Neural progenitor cell (in vitro differentiated cells): ENCODE results near the gene MPC1. TPM values are rescaled to one million over a fixed set of nuclear protein-coding genes. Genes with fewer than 3 reads are reported as not detected.

Experiments
- DNase-seq: peaks from one replicate; pipeline ENCODE4 v3.0.0-alpha.2; 2016; ENCODE audit warnings: low spot score
- H2AFZ ChIP-seq: fragments of 200-600 bp; sonication (generic); replicated peaks from 2 replicates; pipeline ENCODE4 v1.6.1; 2016; ENCODE audit warnings: antibody characterized with exemption
- H3F3A ChIP-seq: fragments of 200-600 bp; sonication (generic); 2 replicates; pipeline ENCODE4 v1.6.1; 2016; ENCODE audit warnings: antibody characterized with exemption, low read depth
- H3K27ac ChIP-seq: fragments of 200-600 bp; sonication (generic); 2 replicates; pipeline ENCODE4 v1.5.1; 2016; ENCODE audit warnings: mild to moderate bottlenecking
- H3K27me3 ChIP-seq: fragments of 200-600 bp; sonication (generic); 2 replicates; pipeline ENCODE4 v1.6.1; 2016; ENCODE audit warnings: mild to moderate bottlenecking, moderate library complexity
- H3K36me3 ChIP-seq: fragments of 200-600 bp; sonication (generic); 2 replicates; pipeline ENCODE4 v1.5.1; 2016
- H3K4me1 ChIP-seq: fragments of 200-600 bp; sonication (generic); 2 replicates; pipeline ENCODE4 v1.6.1; 2016; ENCODE audit warnings: mixed run types
- H3K4me2 ChIP-seq: fragments of 200-600 bp; sonication (generic); 2 replicates; pipeline ENCODE4 v1.6.1; 2016
- H3K4me3 ChIP-seq: fragments of 200-600 bp; sonication (generic); 2 replicates; pipeline ENCODE4 v1.5.1; 2016
- H3K79me2 ChIP-seq: fragments of 200-600 bp; sonication (generic); 2 replicates; pipeline ENCODE4 v1.6.1; 2016; ENCODE audit warnings: low read depth
- H3K9ac ChIP-seq: fragments of 200-600 bp; sonication (generic); 2 replicates; pipeline ENCODE4 v1.6.1; 2016
- H3K9me3 ChIP-seq: fragments of 200-600 bp; sonication (generic); 2 replicates; pipeline ENCODE4 v1.5.1; 2016; ENCODE audit warnings: low read depth
- H4K20me1 ChIP-seq: fragments of 200-600 bp; sonication (generic); 2 replicates; pipeline ENCODE4 v1.6.1; 2016; ENCODE audit warnings: low read depth
- H3K27ac Mint-ChIP-seq: 3 replicates; pipeline ENCODE4 v1.8.0; 2021; ENCODE audit warnings: mixed read lengths
- H3K27me3 Mint-ChIP-seq: 2 replicates; pipeline ENCODE4 v1.8.0; 2022; ENCODE audit warnings: low read depth, mild to moderate bottlenecking, inconsistent platforms, moderate library complexity, mixed read lengths; ENCODE audit not compliant: insufficient read depth
- H3K36me3 Mint-ChIP-seq: 3 replicates; pipeline ENCODE4 v1.8.0; 2021; ENCODE audit warnings: mixed read lengths
- H3K4me1 Mint-ChIP-seq: 3 replicates; pipeline ENCODE4 v1.8.0; 2021; ENCODE audit warnings: mixed read lengths
- H3K4me3 Mint-ChIP-seq: 3 replicates; pipeline ENCODE4 v1.8.0; 2021; ENCODE audit warnings: mild to moderate bottlenecking, moderate library complexity, mixed read lengths
- H3K9me3 Mint-ChIP-seq: 3 replicates; pipeline ENCODE4 v1.8.0; 2020; ENCODE audit warnings: mixed read lengths
- CTCF ChIP-seq: fragments of 200-600 bp; sonication (generic); IDR thresholded peaks from 2 replicates; pipeline ENCODE4 v1.5.1; 2017; ENCODE audit warnings: antibody characterized with exemption, mild to moderate bottlenecking
- EZH2 ChIP-seq: fragments of 200-600 bp; sonication (generic); IDR thresholded peaks from 2 replicates; pipeline ENCODE4 v1.6.1; 2017; ENCODE audit warnings: antibody characterized with exemption, mild to moderate bottlenecking, moderate library complexity
- EZH2phosphoT487 ChIP-seq: fragments of 200-600 bp; sonication (generic); IDR thresholded peaks from 2 replicates; pipeline ENCODE4 v1.6.1; 2017; ENCODE audit warnings: antibody characterized with exemption
- total RNA-seq: library from RNA; depleted of rRNA; stranded (reverse); fragments of >200 nt; gene quantifications from 2 replicates; pipeline ENCODE4 v1.2.3, GENCODE V29; 2015; ENCODE audit warnings: low replicate concordance

The MPC1 gene
- total RNA-seq, 1 donor from 2014 or later = 13.2 TPM

GRCh38 chr6:166417285-166417691 lies 34.5 kb upstream of the MPC1 start:
- no peak overlapping the region for H3K27ac Mint-ChIP-seq
- H3K36me3 ChIP-seq = no peaks in the 10 kb centered on the region
- DNase-seq = no peak

GRCh38 chr6:166415833-166416347 lies 33.1 kb upstream of the MPC1 start:
- H3K27me3 ChIP-seq = no peaks in the 10 kb centered on the region
- no peak overlapping the region for H3K4me3 ChIP-seq
- no peak for DNase-seq
- H3K79me2 ChIP-seq = no peaks in the 10 kb centered on the region
- Mint-ChIP-seq H3K27me3 (peaks cover 4% of the 10 kb centered on the region), H3K4me1 (no peaks in the 10 kb centered on the region), H3K27ac (no peak overlapping the region), H3K9me3 (peaks cover 4% of the 10 kb centered on the region), H3K36me3 (peaks cover 29% of the 10 kb centered on the region), H3K4me3 (no peak overlapping the region)
- H3K4me1 ChIP-seq = no peaks in the 10 kb centered on the region
- no peaks in the 10 kb centered on the region for H3F3A ChIP-seq
- no peaks in the 10 kb centered on the region for H3K9me3 ChIP-seq
- H3K9ac ChIP-seq = no peak overlapping the region
- H4K20me1 ChIP-seq = no peaks in the 10 kb centered on the region
- H3K27ac ChIP-seq = no peak overlapping the region
- no peaks in the 10 kb centered on the region for H3K36me3 ChIP-seq
- TF ChIP-seq EZH2 = no peak
- no peak for TF ChIP-seq CTCF
- no peak for TF ChIP-seq EZH2phosphoT487
- no peak overlapping the region for H2AFZ ChIP-seq
- H3K4me2 ChIP-seq = no peak overlapping the region

More at GRCh38 chr6:166417285-166417691, 34.5 kb upstream of the MPC1 start:
- no peaks in the 10 kb centered on the region for H3F3A ChIP-seq
- no peak overlapping the region for H2AFZ ChIP-seq
- no peaks in the 10 kb centered on the region for H4K20me1 ChIP-seq
- no peaks in the 10 kb centered on the region for H3K27me3 ChIP-seq
- H3K4me3 ChIP-seq = no peak overlapping the region
- H3K9me3 ChIP-seq = no peaks in the 10 kb centered on the region
- no peak overlapping the region for H3K4me2 ChIP-seq
- H3K4me1 Mint-ChIP-seq = no peaks in the 10 kb centered on the region
- H3K27me3 Mint-ChIP-seq = peaks cover 4% of the 10 kb centered on the region
- peaks cover 4% of the 10 kb centered on the region for H3K9me3 Mint-ChIP-seq
- H3K36me3 Mint-ChIP-seq = peaks cover 29% of the 10 kb centered on the region
- H3K4me1 ChIP-seq = no peaks in the 10 kb centered on the region
- no peaks in the 10 kb centered on the region for H3K79me2 ChIP-seq
- H3K27ac ChIP-seq = no peak overlapping the region
- no peak for TF ChIP-seq CTCF
- no peak for TF ChIP-seq EZH2
- no peak for TF ChIP-seq EZH2phosphoT487
- no peak overlapping the region for H3K9ac ChIP-seq
- H3K4me3 Mint-ChIP-seq = no peak overlapping the region

- H3K4me2 ChIP-seq = no peak overlapping the region
- Mint-ChIP-seq H3K27ac (no peak overlapping the region), H3K4me3 (no peak overlapping the region), H3K27me3 (peaks cover 4% of the 10 kb centered on the region), H3K9me3 (peaks cover 4% of the 10 kb centered on the region), H3K36me3 (peaks cover 25% of the 10 kb centered on the region), H3K4me1 (peaks cover 5% of the 10 kb centered on the region)
- no peaks in the 10 kb centered on the region for H3K9me3 ChIP-seq
- H3K4me3 ChIP-seq = no peak overlapping the region
- no peaks in the 10 kb centered on the region for H3K79me2 ChIP-seq
- no peak overlapping the region for H2AFZ ChIP-seq
- no peak overlapping the region for H3K9ac ChIP-seq
- H3K36me3 ChIP-seq = no peaks in the 10 kb centered on the region
- no peaks in the 10 kb centered on the region for H3F3A ChIP-seq
- no peak for DNase-seq
- no peaks in the 10 kb centered on the region for H3K27me3 ChIP-seq
- no peaks in the 10 kb centered on the region for H3K4me1 ChIP-seq
- H4K20me1 ChIP-seq = no peaks in the 10 kb centered on the region
- no peak overlapping the region for H3K27ac ChIP-seq
- no peak for TF ChIP-seq EZH2phosphoT487
- TF ChIP-seq CTCF = no peak
Observed at GRCh38 chr6:166415306-166415705, 32.6 kb upstream of the MPC1 start.
